ENCODE data around the gene MLLT3.

The MLLT3 gene

GRCh38 chr9:20390400-20390799 is 231.9 kb downstream of the MLLT3 start:
- Histone ChIP-seq H3K27ac (ENCODE audit: low read length) (no peak overlapping the region), H3K4me1 (ENCODE audit: insufficient read depth, low read length) (no peaks in the 10 kb centered on the region), H4K20me1 (ENCODE audit: insufficient read depth, low read length) (no peaks in the 10 kb centered on the region), H2AFZ (ENCODE audit: low read depth, low read length) (no peak overlapping the region), H3K36me3 (ENCODE audit: insufficient read depth, low read length) (peaks cover 6% of the 10 kb centered on the region; the same call in 1 of the 2 replicates), H3K4me2 (ENCODE audit: insufficient read depth, low read length) (no peak overlapping the region), H3K4me3 (ENCODE audit: low read depth in 1 of 2, low read length in 2 of 2) (no peak overlapping the region), H3K27me3 (ENCODE audit: insufficient read depth, low read length, poor library complexity) (no peaks in the 10 kb centered on the region), H3K9ac (ENCODE audit: low read depth, low read length) (no peak overlapping the region), H3K79me2 (ENCODE audit: insufficient read depth, low read length) (no peaks in the 10 kb centered on the region), H3K9me3 (ENCODE audit: insufficient read depth, low read length, severe bottlenecking) (no peaks in the 10 kb centered on the region)
- ATAC-seq (ENCODE audit: insufficient read depth, low read depth) = no peak
- no peak for TF ChIP-seq CTCF (IDR thresholded peaks at IDR 0.05; ENCODE audit: borderline replicate concordance, extremely low read depth, low read length, poor library complexity, severe bottlenecking)
- TF ChIP-seq EZH2 (IDR thresholded peaks at IDR 0.05; ENCODE audit: borderline replicate concordance, low read depth, low read length, severe bottlenecking) = no peak
- DNase-seq = no peak

GRCh38 chr9:20387062-20387461 is 235.2 kb downstream of the MLLT3 start:
- Histone ChIP-seq H3K9ac (ENCODE audit: low read depth, low read length) (no peak overlapping the region), H3K4me3 (ENCODE audit: low read depth in 1 of 2, low read length in 2 of 2) (no peak overlapping the region), H3K27ac (ENCODE audit: low read length) (no peak overlapping the region), H3K9me3 (ENCODE audit: insufficient read depth, low read length, severe bottlenecking) (no peaks in the 10 kb centered on the region), H3K79me2 (ENCODE audit: insufficient read depth, low read length) (no peaks in the 10 kb centered on the region), H2AFZ (ENCODE audit: low read depth, low read length) (no peak overlapping the region), H3K4me1 (ENCODE audit: insufficient read depth, low read length) (no peaks in the 10 kb centered on the region), H3K36me3 (ENCODE audit: insufficient read depth, low read length) (peaks cover 6% of the 10 kb centered on the region; the same call in 1 of the 2 replicates), H4K20me1 (ENCODE audit: insufficient read depth, low read length) (no peaks in the 10 kb centered on the region), H3K4me2 (ENCODE audit: insufficient read depth, low read length) (no peak overlapping the region), H3K27me3 (ENCODE audit: insufficient read depth, low read length, poor library complexity) (no peaks in the 10 kb centered on the region)
- DNase-seq (no peak), ATAC-seq (ENCODE audit: insufficient read depth, low read depth) (no peak)
- TF ChIP-seq EZH2 (IDR thresholded peaks at IDR 0.05; ENCODE audit: borderline replicate concordance, low read depth, low read length, severe bottlenecking) (no peak), CTCF (IDR thresholded peaks at IDR 0.05; ENCODE audit: borderline replicate concordance, extremely low read depth, low read length, poor library complexity, severe bottlenecking) (no peak)

- DNase-seq (no peak), ATAC-seq (ENCODE audit: insufficient read depth, low read depth) (no peak)
- no peaks in the 10 kb centered on the region for H3K79me2 ChIP-seq (ENCODE audit: insufficient read depth, low read length)
- H3K4me1 ChIP-seq (ENCODE audit: insufficient read depth, low read length) = no peaks in the 10 kb centered on the region
- no peak overlapping the region for H3K4me2 ChIP-seq (ENCODE audit: insufficient read depth, low read length)
- no peak overlapping the region for H3K9ac ChIP-seq (ENCODE audit: low read depth, low read length)
- no peak for TF ChIP-seq EZH2 (IDR thresholded peaks at IDR 0.05; ENCODE audit: borderline replicate concordance, low read depth, low read length, severe bottlenecking)
- H4K20me1 ChIP-seq (ENCODE audit: insufficient read depth, low read length) = no peaks in the 10 kb centered on the region
- H3K27me3 ChIP-seq (ENCODE audit: insufficient read depth, low read length, poor library complexity) = no peaks in the 10 kb centered on the region
- no peak overlapping the region for H2AFZ ChIP-seq (ENCODE audit: low read depth, low read length)
- peaks cover 6% of the 10 kb centered on the region; the same call in 1 of the 2 replicates for H3K36me3 ChIP-seq (ENCODE audit: insufficient read depth, low read length)
- H3K9me3 ChIP-seq (ENCODE audit: insufficient read depth, low read length, severe bottlenecking) = no peaks in the 10 kb centered on the region
- H3K27ac ChIP-seq (ENCODE audit: low read length) = no peak overlapping the region
- no peak overlapping the region for H3K4me3 ChIP-seq (ENCODE audit: low read depth in 1 of 2, low read length in 2 of 2)
Observed at GRCh38 chr9:20384642-20385041, 237.7 kb downstream of the MLLT3 start.

GRCh38 chr9:20382460-20383071 is 239.7 kb downstream of the MLLT3 start:
- Histone ChIP-seq H3K4me2 (ENCODE audit: insufficient read depth, low read length) (no peak overlapping the region), H2AFZ (ENCODE audit: low read depth, low read length) (no peak overlapping the region), H3K79me2 (ENCODE audit: insufficient read depth, low read length) (no peaks in the 10 kb centered on the region), H3K27ac (ENCODE audit: low read length) (no peak overlapping the region), H4K20me1 (ENCODE audit: insufficient read depth, low read length) (no peaks in the 10 kb centered on the region), H3K9me3 (ENCODE audit: insufficient read depth, low read length, severe bottlenecking) (no peaks in the 10 kb centered on the region), H3K27me3 (ENCODE audit: insufficient read depth, low read length, poor library complexity) (no peaks in the 10 kb centered on the region), H3K4me3 (ENCODE audit: low read depth in 1 of 2, low read length in 2 of 2) (no peak overlapping the region), H3K4me1 (ENCODE audit: insufficient read depth, low read length) (no peaks in the 10 kb centered on the region), H3K36me3 (ENCODE audit: insufficient read depth, low read length) (peaks cover 6% of the 10 kb centered on the region; the same call in 1 of the 2 replicates), H3K9ac (ENCODE audit: low read depth, low read length) (no peak overlapping the region)
- ATAC-seq (ENCODE audit: insufficient read depth, low read depth) (no peak), DNase-seq (no peak)
- TF ChIP-seq CTCF (IDR thresholded peaks at IDR 0.05; ENCODE audit: borderline replicate concordance, extremely low read depth, low read length, poor library complexity, severe bottlenecking) (no peak), EZH2 (IDR thresholded peaks at IDR 0.05; ENCODE audit: borderline replicate concordance, low read depth, low read length, severe bottlenecking) (no peak)

All from DND-41 (cell line).